ENCODE data around the gene USP31.

The USP31 gene

GRCh38 chr16:23062524-23062923 is 86.7 kb downstream of the USP31 start:
- H3K4me3 ChIP-seq (ENCODE audit: low read length), result no peak overlapping the region
- TF ChIP-seq ZNF274 (IDR thresholded peaks at IDR 0.05; ENCODE audit: low read depth, low read length), result no peak

DNA sequence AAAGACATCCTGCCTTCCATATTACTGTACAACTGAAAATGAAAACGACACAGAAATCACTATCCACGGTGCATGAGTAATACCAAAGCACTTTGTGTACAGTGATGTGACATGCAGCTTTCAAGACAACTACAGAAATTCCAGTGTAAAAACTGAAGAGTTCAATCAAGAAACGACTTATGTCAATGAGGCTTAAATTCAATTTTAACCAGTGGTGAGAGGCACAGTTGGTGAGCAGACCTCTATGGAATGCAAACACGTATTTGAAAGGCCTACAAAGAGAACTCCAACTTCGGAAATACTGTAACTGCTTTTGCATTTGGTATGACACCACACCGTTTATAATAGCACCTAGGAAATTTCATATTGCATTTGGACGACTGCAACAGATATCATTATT is 87.6 kb downstream of the USP31 start:
- no peak overlapping the region for H3K4me3 ChIP-seq (ENCODE audit: low read length)
- TF ChIP-seq ZNF274 (IDR thresholded peaks at IDR 0.05; ENCODE audit: low read depth, low read length), result no peak

DNA sequence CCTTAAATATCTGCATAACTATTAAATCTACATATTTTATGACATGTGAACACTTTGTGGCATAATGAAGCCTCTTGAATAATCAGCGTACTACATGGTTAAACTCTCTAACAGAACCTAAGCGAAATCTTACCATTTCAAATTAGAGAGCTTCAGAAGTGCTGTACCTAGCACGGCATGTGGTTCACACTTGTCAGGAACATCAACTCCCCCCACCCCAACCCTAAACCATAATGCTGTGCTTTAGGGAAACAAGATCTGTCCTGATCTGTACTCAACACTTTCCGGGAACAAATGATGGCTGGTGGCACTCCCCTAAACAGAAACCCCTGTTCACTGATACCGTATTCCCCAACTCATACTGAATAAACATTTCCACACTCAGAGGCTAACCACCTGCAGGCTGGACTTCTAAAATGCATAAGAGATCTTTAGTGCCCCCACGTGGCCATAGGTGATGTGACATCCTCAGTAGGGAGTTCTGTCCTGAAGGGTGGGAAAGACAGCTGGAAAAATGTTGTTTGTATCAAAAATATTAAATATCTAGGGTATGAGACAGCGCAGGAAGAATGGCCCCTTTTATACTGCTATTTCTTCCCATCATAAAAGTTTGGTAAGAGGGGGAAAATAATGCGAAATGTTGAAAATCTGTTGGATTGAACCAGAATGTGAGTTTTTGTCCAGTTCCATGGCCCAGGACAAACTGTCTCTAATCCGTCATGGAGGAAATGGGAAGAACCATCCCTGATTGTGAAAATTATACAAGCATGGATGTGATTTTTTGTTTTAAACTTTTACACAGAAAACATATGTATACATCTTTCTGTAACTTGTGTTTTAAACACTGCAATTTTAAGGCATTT is 88.6 kb downstream of the USP31 start:
- no peak for TF ChIP-seq ZNF274 (IDR thresholded peaks at IDR 0.05; ENCODE audit: low read depth, low read length)
- H3K4me3 ChIP-seq (ENCODE audit: low read length), result no peak overlapping the region

- TF ChIP-seq ZNF274 (IDR thresholded peaks at IDR 0.05; ENCODE audit: low read depth, low read length), result no peak
- H3K4me3 ChIP-seq (ENCODE audit: low read length), result no peak overlapping the region
These were observed 89.8 kb downstream of the USP31 start for GRCh38 chr16:23059433-23059832.

DNA sequence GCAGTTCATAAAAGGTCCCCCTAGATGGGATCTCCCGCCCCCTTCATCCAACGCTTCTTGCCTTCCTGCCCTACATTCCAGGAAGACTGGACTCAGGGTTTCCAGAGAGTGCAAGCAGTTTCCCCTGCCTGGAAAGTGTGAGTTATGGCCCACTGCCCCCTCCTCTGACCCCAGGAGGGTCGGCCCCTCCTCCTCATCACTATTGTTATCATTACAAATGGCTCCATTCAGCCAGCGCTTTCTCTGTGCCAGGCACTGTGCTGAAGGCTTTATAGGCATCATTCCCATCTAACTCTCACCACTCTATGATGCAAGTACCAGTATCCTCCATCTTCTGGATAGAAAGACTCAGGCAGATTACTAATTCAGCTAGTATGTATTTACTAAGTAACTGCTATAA is 90.7 kb downstream of the USP31 start:
- no peak overlapping the region for H3K4me3 ChIP-seq (ENCODE audit: low read length)
- TF ChIP-seq ZNF274 (IDR thresholded peaks at IDR 0.05; ENCODE audit: low read depth, low read length), result no peak

- H3K4me3 ChIP-seq (ENCODE audit: low read length), result no peak overlapping the region
- no peak for TF ChIP-seq ZNF274 (IDR thresholded peaks at IDR 0.05; ENCODE audit: low read depth, low read length)
These were observed 92.1 kb downstream of the USP31 start for GRCh38 chr16:23057013-23057596.

DNA sequence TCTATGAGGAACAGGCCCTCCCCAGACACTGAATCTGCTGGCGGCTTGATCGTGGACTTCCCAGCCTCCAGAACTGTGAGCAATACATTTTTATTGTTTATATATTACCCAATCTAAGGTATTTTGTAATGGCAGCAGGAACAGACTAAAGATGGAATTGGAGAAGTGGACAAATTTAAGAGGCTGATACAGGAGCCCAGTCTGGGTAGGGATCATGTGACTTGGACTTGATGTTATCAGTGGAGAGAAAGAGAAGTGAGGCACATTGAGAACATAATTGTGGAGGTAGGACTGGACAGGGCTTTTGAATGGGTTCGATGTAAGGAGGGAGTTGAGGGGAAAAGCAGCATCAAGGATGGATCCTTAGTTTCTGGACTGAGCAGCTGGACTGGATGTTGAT is 93.8 kb downstream of the USP31 start:
- H3K4me3 ChIP-seq (ENCODE audit: low read length), result no peak overlapping the region
- TF ChIP-seq ZNF274 (IDR thresholded peaks at IDR 0.05; ENCODE audit: low read depth, low read length), result no peak

DNA sequence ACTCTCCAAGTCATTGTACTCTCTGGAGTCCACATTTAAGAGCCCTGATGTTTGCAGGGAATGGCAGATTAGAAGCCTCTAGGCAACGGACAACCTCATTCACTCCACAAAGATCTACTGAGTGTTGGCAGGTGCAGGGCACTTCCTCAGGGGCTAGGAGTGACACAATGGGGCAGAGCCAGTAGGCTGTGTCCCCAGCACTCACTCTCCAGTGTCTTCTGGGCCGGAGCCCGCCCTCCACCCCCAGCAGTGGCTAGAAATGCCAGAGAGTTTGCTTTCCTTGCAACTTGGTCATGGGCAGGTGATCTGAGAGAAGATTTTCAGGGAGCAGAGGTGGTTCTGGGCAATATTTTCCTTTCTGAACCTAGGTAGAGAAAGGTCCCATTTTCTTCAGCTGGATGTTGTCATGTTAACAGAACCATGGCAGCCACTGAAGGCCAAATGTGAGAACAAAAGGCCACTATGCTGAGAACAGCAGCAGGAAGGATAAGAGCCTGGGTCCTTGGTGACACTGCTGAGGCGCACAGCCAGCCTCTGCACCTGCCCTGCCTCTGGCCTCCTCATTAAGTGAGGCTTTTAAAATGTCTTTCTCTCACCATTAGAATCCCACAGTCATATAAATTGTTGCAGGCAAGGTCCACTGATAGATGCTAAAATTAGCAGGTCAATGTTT is 96.2 kb downstream of the USP31 start:
- H3K4me3 ChIP-seq (ENCODE audit: low read length), result no peak overlapping the region
- TF ChIP-seq ZNF274 (IDR thresholded peaks at IDR 0.05; ENCODE audit: low read depth, low read length), result no peak

- no peak for TF ChIP-seq ZNF274 (IDR thresholded peaks at IDR 0.05; ENCODE audit: low read depth, low read length)
These were observed 97.0 kb downstream of the USP31 start for GRCh38 chr16:23052221-23052620.

GRCh38 chr16:23051587-23051986 is 97.7 kb downstream of the USP31 start:
- H3K4me3 ChIP-seq (ENCODE audit: low read length), result no peak overlapping the region
- TF ChIP-seq ZNF274 (IDR thresholded peaks at IDR 0.05; ENCODE audit: low read depth, low read length), result no peak

More at GRCh38 chr16:23052221-23052620, 97.0 kb downstream of the USP31 start:
- H3K4me3 ChIP-seq (ENCODE audit: low read length), result no peak overlapping the region

DNA sequence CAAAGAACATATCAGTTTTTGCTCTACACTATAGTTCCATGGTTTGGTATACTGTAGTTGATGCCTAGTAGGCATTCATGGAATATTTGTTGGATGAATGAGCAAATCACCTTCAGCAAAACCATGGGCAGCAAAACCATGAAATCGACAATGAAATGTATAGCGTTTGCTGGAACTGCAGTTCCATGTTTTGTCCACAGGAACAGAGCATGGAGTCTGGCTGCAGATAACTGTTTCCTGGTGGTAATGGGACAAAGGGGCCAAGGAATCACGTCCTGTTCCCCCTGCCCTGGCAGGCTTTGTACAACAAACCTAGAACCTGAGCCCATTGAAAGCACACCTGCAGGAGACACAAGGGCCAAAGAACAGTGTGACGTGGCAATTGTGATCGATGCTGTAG is 101.1 kb downstream of the USP31 start:
- no peak overlapping the region for H3K4me3 ChIP-seq (ENCODE audit: low read length)
- TF ChIP-seq ZNF274 (IDR thresholded peaks at IDR 0.05; ENCODE audit: low read depth, low read length), result no peak

- no peak for TF ChIP-seq ZNF274 (IDR thresholded peaks at IDR 0.05; ENCODE audit: low read depth, low read length)
- H3K4me3 ChIP-seq (ENCODE audit: low read length), result no peak overlapping the region
These were observed 104.2 kb downstream of the USP31 start for GRCh38 chr16:23045025-23045424.

DNA sequence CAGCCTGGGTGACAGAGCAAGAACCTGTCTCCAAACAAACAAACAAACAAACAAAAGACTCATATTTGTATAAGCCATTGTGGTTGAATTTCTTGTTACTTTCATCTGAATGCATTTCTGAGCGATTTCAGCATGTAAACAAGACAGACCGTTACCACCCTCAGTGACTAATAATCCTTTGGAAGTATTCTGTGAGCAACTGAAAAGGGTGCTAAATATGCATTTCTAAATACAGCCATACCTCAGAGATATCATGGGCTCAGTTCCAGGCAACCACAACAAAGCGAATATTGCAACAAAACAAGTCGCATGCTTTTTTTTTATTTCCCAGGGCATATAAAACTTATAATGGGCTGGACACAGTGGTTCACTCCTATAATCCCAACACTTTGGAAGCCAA is 109.0 kb downstream of the USP31 start:
- TF ChIP-seq ZNF274 (IDR thresholded peaks at IDR 0.05; ENCODE audit: low read depth, low read length), result no peak
- H3K4me3 ChIP-seq (ENCODE audit: low read length), result no peak overlapping the region

DNA sequence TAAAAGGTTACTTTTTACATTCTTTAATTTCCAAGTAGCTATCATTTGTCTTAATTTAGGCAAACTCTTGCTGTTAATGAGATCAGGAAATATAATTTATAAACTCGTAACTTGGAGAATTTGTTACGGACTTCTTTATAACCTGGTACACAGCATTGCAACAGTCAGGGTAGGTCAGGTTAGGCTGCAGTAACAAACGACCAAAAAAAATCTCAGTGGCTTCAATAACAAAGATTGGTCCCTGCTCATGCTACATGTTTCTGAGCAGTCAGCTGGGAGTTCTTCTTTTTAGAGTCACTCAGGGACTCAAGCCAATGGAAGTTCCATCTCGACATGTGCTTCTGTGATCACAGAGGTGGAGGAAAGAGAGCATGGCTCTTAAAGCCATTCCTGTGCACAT is 110.1 kb downstream of the USP31 start:
- TF ChIP-seq ZNF274 (IDR thresholded peaks at IDR 0.05; ENCODE audit: low read depth, low read length), result no peak
- no peak overlapping the region for H3K4me3 ChIP-seq (ENCODE audit: low read length)

DNA sequence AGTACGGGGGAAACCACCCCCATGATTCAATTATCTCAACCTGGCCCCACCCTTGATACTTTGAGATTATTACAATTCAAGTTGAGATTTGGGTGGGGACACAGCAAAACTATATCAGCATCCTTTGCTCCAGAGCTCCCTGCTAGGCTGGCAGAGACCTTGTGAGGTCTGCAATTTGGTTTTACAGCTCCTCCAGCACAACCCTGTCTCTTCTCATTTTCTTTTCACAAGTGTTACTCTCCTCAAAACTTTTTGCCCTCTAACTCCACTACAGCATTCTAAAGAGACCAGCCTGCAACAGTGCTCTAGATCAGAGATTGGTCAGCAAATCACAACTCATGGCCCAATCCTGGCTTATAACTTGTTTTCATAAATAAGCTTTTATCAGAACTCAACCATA is 114.0 kb downstream of the USP31 start:
- no peak overlapping the region for H3K4me3 ChIP-seq (ENCODE audit: low read length)
- no peak for TF ChIP-seq ZNF274 (IDR thresholded peaks at IDR 0.05; ENCODE audit: low read depth, low read length)

Measured in GM08714 (cell line).